ENCODE data around the gene OOSP2. TPM values are rescaled to one million over a fixed set of nuclear protein-coding genes. Genes with fewer than 3 reads are reported as not detected.

Gene OOSP2
- total RNA-seq, 1 experiment from 2014 or later: not detected

GRCh38 chr11:59997800-59998199, 42.4 kb upstream of the OOSP2 start:
- Histone ChIP-seq H3K4me3 (ENCODE audit: low read depth, low read length, poor library complexity, severe bottlenecking) (no peak overlapping the region), H3K9me3 (ENCODE audit: low read depth, low read length, poor library complexity, severe bottlenecking) (no peaks in the 10 kb centered on the region), H3K4me1 (ENCODE audit: insufficient read depth, low read length, poor library complexity, severe bottlenecking) (no peaks in the 10 kb centered on the region), H3K27ac (ENCODE audit: low read depth, low read length, poor library complexity, severe bottlenecking) (no peak overlapping the region), H3K27me3 (replicated peaks; ENCODE audit: insufficient read depth, low read depth, low read length, poor library complexity) (no peaks in the 10 kb centered on the region), H3K36me3 (ENCODE audit: insufficient read depth, low read length, poor library complexity, severe bottlenecking) (no peaks in the 10 kb centered on the region)
- intact Hi-C loops (cut with micrococcal nuclease; ENCODE audit: unreplicated experiment): no loop called here
- TF ChIP-seq EZH2 (IDR thresholded peaks at IDR 0.05; ENCODE audit: borderline replicate concordance, low read depth, low read length, poor library complexity, severe bottlenecking) (no peak), CTCF (conservative IDR thresholded peaks at IDR 0.05; ENCODE audit: low read depth, low read length) (no peak)
- no TSS peak for BruUV-seq (replicated peaks)
- DNase-seq (ENCODE audit: low spot score): no peak
- CTCF ChIA-PET: no interaction called here
- POLR2A ChIA-PET (ENCODE audit: low non-redundant PET): no interaction called here

- H3K4me1 ChIP-seq (ENCODE audit: insufficient read depth, low read length, poor library complexity, severe bottlenecking): no peaks in the 10 kb centered on the region
- no peak overlapping the region for H3K4me3 ChIP-seq (ENCODE audit: low read depth, low read length, poor library complexity, severe bottlenecking)
- no peaks in the 10 kb centered on the region for H3K36me3 ChIP-seq (ENCODE audit: insufficient read depth, low read length, poor library complexity, severe bottlenecking)
- no TSS peak for BruUV-seq (replicated peaks)
- CTCF ChIA-PET: no interaction called here
- peak; percentile 17 for DNase-seq (ENCODE audit: low spot score)
- POLR2A ChIA-PET (ENCODE audit: low non-redundant PET): no interaction called here
- no peaks in the 10 kb centered on the region for H3K9me3 ChIP-seq (ENCODE audit: low read depth, low read length, poor library complexity, severe bottlenecking)
- TF ChIP-seq CTCF (conservative IDR thresholded peaks at IDR 0.05; ENCODE audit: low read depth, low read length) (no peak), EZH2 (IDR thresholded peaks at IDR 0.05; ENCODE audit: borderline replicate concordance, low read depth, low read length, poor library complexity, severe bottlenecking) (no peak)
- H3K27ac ChIP-seq (ENCODE audit: low read depth, low read length, poor library complexity, severe bottlenecking): no peak overlapping the region
- no peaks in the 10 kb centered on the region for H3K27me3 ChIP-seq (replicated peaks; ENCODE audit: insufficient read depth, low read depth, low read length, poor library complexity)
- intact Hi-C loops (cut with micrococcal nuclease; ENCODE audit: unreplicated experiment): no loop called here
Observed at GRCh38 chr11:59999691-60000090, 40.5 kb upstream of the OOSP2 start.

- POLR2A ChIA-PET (ENCODE audit: low non-redundant PET): no interaction called here
- CTCF ChIA-PET: no interaction called here
- Histone ChIP-seq H3K4me1 (ENCODE audit: insufficient read depth, low read length, poor library complexity, severe bottlenecking) (no peaks in the 10 kb centered on the region), H3K9me3 (ENCODE audit: low read depth, low read length, poor library complexity, severe bottlenecking) (no peaks in the 10 kb centered on the region), H3K27me3 (replicated peaks; ENCODE audit: insufficient read depth, low read depth, low read length, poor library complexity) (no peaks in the 10 kb centered on the region), H3K36me3 (ENCODE audit: insufficient read depth, low read length, poor library complexity, severe bottlenecking) (no peaks in the 10 kb centered on the region), H3K4me3 (ENCODE audit: low read depth, low read length, poor library complexity, severe bottlenecking) (no peak overlapping the region), H3K27ac (ENCODE audit: low read depth, low read length, poor library complexity, severe bottlenecking) (no peak overlapping the region)
- intact Hi-C loops (cut with micrococcal nuclease; ENCODE audit: unreplicated experiment): no loop called here
- TF ChIP-seq CTCF (conservative IDR thresholded peaks at IDR 0.05; ENCODE audit: low read depth, low read length) (no peak), EZH2 (IDR thresholded peaks at IDR 0.05; ENCODE audit: borderline replicate concordance, low read depth, low read length, poor library complexity, severe bottlenecking) (no peak)
- DNase-seq (ENCODE audit: low spot score): no peak
- no TSS peak for BruUV-seq (replicated peaks)
Observed at GRCh38 chr11:60003729-60004128, 36.5 kb upstream of the OOSP2 start.
